Tibial nerve (tissue), 4 donors: ENCODE measurements around the gene SLC26A2. TPM values are rescaled to one million over a fixed set of nuclear protein-coding genes. Genes with fewer than 3 reads are reported as not detected.

Experiments used
- DNase-seq, 2 donors: peaks; one replicate each; pipeline ENCODE4 v3.0.0-alpha.2; 2019; ENCODE audit warnings: low spot score in 2 of 2
- H3K27ac ChIP-seq, 4 donors: fragments of 200-600 bp; sonication (generic) in 3 of 4; one replicate each; pipeline ENCODE4 v1.5.1; 2017 to 2019; ENCODE audit warnings: mild to moderate bottlenecking in 1 of 4
- H3K27me3 ChIP-seq, 2 donors: fragments of 200-600 bp; sonication (generic) in 1 of 2; one replicate each; pipeline versions ENCODE4 v1.5.1 to v1.6.0; 2017 to 2019
- H3K36me3 ChIP-seq, 3 donors: fragments of 200-600 bp; sonication (generic); one replicate each; pipeline ENCODE4 v1.5.1; 2018 to 2019
- H3K4me1 ChIP-seq, 4 donors: fragments of 200-600 bp; sonication (generic) in 3 of 4; one replicate each; pipeline ENCODE4 v1.5.1; 2017 to 2019
- H3K4me3 ChIP-seq, 4 donors: fragments of 200-600 bp; sonication (generic) in 3 of 4; one replicate each; pipeline ENCODE4 v1.5.1; 2017 to 2019; ENCODE audit warnings: mild to moderate bottlenecking in 1 of 4, moderate library complexity in 1 of 4
- H3K9me3 ChIP-seq, 4 donors: fragments of 200-600 bp; sonication (generic) in 3 of 4; one replicate each; pipeline ENCODE4 v1.5.1; 2017 to 2019
- EP300 ChIP-seq, 2 donors: sonication (generic); formaldehyde crosslinking; IDR thresholded peaks; one replicate each; pipeline ENCODE4 v1.6.1; 2017; ENCODE audit warnings: antibody characterized with exemption in 2 of 2, mild to moderate bottlenecking in 1 of 2
- POLR2A ChIP-seq, 2 donors: fragments of 450-650 bp; IDR thresholded peaks; one replicate each; pipeline ENCODE4 v1.6.1; 2017; ENCODE audit warnings: antibody characterized with exemption in 2 of 2, mild to moderate bottlenecking in 2 of 2, moderate library complexity in 2 of 2
- WGBS, 2 donors: methylation state at CpG; one replicate each; pipeline ENCODE4 v1.1.5; 2018; 5-methylcytosine and 5-hydroxymethylcytosine counted together
- total RNA-seq, 4 donors: library from RNA; depleted of rRNA; stranded (reverse); fragments of >200 nt; gene quantifications; one replicate each; pipeline ENCODE4 v1.1.0, GENCODE V29; 2016
- TF ChIP-seq, protein P1 (sequence below), 5 experiments: fragments of 200-600 bp in 3 of 5; fragments of 450-650 bp in 2 of 5; sonication (generic) in 3 of 5; IDR thresholded peaks; one replicate each; pipeline ENCODE4 v1.5.1; 2016 to 2019; ENCODE audit warnings: antibody characterized with exemption in 5 of 5, mild to moderate bottlenecking in 3 of 5, moderate library complexity in 2 of 5

SLC26A2 gene
- total RNA-seq, 4 donors from 2014 or later: 10.2 to 17.9 (median 12.4) TPM

DNA sequence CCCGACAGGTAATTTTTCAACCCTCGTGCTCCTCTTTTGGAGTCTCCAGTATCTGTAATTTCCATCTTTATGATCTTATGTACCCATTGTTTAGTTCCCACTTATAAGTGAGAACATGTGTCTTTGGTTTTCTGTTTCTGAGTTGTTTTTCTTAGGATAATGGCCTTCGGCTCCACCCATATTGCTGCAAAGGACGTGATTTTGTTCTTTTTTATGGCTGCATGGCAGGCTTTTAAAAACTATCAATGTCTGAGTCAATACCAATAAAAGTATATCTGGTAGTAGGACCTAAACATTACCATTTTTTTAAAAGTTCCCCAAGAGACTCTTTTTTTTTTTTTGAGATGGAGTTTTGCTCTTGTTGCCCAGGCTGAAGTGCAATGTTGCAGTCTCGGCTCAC is 3.9 kb upstream of the SLC26A2 start:
- H3K27me3 ChIP-seq: no peaks in the 10 kb centered on the region
- peaks cover 0 to 19% (median 10%) of the 10 kb centered on the region in 4 donors for H3K4me1 ChIP-seq
- H3K36me3 ChIP-seq: no peaks in the 10 kb centered on the region
- 81 to 83% methylated on average over 5 of the region's 5 CpGs for WGBS, 2 donors
- H3K27ac ChIP-seq: no peak overlapping the region
- no peak for DNase-seq
- no peaks in the 10 kb centered on the region for H3K9me3 ChIP-seq
- no peak overlapping the region for H3K4me3 ChIP-seq
- TF ChIP-seq EP300 (IDR thresholded peaks at IDR 0.05): no peak

DNA sequence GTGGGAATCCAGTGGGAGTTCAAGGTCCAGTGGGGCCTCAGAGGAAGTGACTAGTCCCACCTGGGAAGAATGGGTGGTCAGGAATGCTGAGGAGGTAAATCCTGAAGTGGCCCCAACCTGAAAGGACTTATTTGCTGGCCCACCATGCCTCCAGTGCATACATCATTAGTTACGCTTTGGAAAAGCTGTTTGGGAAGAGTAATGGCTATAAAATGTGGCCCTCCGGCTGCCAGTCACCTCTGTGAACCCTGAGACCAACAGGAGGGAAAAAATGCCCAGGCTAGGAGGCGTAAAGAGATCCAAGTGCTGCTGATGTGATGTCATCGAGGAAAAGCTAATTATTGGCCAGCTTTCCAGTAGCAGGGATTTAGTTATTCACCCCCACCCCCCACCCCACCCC is 2.7 kb upstream of the SLC26A2 start:
- H3K4me1 ChIP-seq: peaks cover 0 to 29% (median 10%) of the 10 kb centered on the region in 4 donors
- H3K27ac ChIP-seq: no peak overlapping the region
- no peaks in the 10 kb centered on the region for H3K36me3 ChIP-seq
- no peak overlapping the region for H3K4me3 ChIP-seq
- H3K9me3 ChIP-seq: no peaks in the 10 kb centered on the region
- WGBS, 2 donors: 65 to 74% methylated on average over 4 of the region's 4 CpGs
- DNase-seq: no peak
- H3K27me3 ChIP-seq: no peaks in the 10 kb centered on the region
- no peak for TF ChIP-seq POLR2A (IDR thresholded peaks at IDR 0.05)
- TF ChIP-seq, protein P1, sequence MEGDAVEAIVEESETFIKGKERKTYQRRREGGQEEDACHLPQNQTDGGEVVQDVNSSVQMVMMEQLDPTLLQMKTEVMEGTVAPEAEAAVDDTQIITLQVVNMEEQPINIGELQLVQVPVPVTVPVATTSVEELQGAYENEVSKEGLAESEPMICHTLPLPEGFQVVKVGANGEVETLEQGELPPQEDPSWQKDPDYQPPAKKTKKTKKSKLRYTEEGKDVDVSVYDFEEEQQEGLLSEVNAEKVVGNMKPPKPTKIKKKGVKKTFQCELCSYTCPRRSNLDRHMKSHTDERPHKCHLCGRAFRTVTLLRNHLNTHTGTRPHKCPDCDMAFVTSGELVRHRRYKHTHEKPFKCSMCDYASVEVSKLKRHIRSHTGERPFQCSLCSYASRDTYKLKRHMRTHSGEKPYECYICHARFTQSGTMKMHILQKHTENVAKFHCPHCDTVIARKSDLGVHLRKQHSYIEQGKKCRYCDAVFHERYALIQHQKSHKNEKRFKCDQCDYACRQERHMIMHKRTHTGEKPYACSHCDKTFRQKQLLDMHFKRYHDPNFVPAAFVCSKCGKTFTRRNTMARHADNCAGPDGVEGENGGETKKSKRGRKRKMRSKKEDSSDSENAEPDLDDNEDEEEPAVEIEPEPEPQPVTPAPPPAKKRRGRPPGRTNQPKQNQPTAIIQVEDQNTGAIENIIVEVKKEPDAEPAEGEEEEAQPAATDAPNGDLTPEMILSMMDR (IDR thresholded peaks at IDR 0.05): no peak

DNA sequence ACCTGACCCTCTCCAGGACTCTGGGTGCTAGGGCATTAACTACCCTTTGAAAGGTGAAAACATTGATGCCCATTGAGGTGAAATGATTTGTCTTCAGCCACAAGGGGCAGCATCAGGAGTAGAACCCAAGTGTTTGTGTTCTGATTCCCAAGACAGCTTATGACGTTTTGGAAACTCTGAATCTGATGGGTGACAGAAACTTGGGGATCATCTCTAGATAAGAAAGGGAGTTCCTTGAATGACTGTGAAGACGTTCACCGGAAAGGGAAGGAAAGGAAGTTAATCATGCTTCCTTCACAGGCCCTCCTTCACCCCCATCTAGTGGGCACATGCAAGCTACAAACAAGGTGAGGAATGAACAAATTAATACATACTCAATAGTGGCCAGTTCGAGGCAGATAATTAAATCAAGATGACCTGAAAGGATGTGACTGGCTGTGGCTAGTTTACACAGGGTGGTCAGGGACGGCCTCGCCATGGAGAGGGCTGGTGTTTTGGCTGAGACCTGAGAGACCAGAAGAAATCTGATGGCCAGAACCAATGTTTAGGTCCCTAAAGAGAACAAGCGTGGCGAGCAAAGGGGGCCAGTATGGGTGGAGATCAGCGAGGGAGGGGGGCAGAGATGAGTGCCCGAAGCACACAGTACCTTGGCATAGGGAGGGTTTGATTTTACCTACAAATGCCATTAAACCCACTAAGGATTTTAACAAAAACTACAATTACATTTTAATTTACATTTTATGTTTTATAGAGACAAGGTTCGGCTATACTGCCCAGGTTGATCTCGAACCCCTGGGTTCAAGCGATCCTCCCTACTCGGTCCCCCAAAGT is 937 bp upstream of the SLC26A2 start:
- Histone ChIP-seq H3K4me3 (peak overlapping the region; percentile 76 to 89 (median 88)), H3K27me3 (no peaks in the 10 kb centered on the region), H3K27ac (peak overlapping the region; percentile 80 to 94 (median 92)), H3K4me1 (peaks cover 0 to 29% (median 10%) of the 10 kb centered on the region in 4 donors), H3K9me3 (no peaks in the 10 kb centered on the region), H3K36me3 (no peaks in the 10 kb centered on the region)
- peak in 1 of 2 donors; percentile 20 for DNase-seq
- 33 to 47% methylated on average over 14 of the region's 14 CpGs for WGBS, 2 donors
- TF ChIP-seq POLR2A (IDR thresholded peaks at IDR 0.05) (no peak), EP300 (IDR thresholded peaks at IDR 0.05) (peak in 1 of 2 donors; percentile 6)
- TF ChIP-seq, protein P1 (IDR thresholded peaks at IDR 0.05): peak; percentile 31 to 48 (median 38)

DNA sequence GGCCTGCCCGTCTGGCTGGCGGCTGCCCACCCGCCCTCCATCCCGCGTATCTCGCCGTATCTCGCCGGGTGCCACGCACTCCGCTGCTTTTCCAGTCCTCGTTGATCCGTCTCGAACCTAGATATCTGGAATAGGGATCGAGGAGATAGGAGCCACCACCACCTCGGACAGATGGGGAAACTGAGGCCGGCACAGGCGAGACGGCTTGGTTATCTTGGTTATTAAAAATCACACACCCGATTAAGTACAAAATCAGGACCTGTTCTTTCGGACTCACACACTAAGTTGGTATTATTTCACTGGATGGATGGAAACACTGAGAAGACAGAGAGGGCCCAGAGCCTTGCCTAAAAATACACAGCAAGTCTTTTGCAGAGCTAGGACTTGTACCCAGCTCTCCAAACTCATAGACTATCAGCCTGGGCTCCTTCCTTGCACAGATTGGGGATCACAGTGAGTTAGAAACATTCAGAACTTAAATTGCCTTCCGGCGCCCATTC is 678 bp downstream of the SLC26A2 start:
- 14 to 21% methylated on average over 13 to 23 of the region's 23 CpGs for WGBS, 2 donors
- H3K4me3 ChIP-seq: peak overlapping the region; percentile 76 to 89 (median 88)

DNA sequence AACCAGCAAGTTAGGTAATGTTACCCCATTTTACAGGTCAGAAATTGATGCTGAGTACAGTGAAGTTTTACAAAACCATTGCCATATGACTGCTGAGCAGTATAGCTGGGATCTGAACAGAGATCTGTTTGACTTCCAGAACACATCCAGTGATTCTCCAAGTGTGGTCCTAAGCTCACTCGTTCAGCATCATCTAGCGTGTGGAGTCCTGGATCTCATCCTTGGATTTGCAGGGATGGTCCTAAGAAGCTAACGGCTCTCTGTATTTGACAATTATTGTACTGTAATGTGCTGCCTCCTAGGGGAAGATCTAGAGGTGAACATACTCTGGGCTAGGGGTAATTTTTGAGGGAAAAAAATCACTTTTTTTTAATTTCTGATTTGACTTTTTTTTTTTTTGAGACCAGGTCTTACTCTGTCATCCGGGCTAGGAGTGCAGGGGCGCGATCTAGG is 1.4 kb downstream of the SLC26A2 start:
- Histone ChIP-seq H3K27me3 (no peaks in the 10 kb centered on the region), H3K9me3 (no peaks in the 10 kb centered on the region), H3K4me3 (no peak overlapping the region), H3K27ac (no peak overlapping the region), H3K36me3 (no peaks in the 10 kb centered on the region), H3K4me1 (peaks cover 0 to 29% (median 10%) of the 10 kb centered on the region in 4 donors)
- WGBS, 2 donors: 48 to 53% methylated on average over 6 of the region's 6 CpGs
- no peak for DNase-seq
- TF ChIP-seq EP300 (IDR thresholded peaks at IDR 0.05) (no peak), POLR2A (IDR thresholded peaks at IDR 0.05) (no peak)
- TF ChIP-seq, protein P1 (IDR thresholded peaks at IDR 0.05): peak in 4 of 5 experiments; percentile 16 to 38 (median 28)

More for the DNA sequence above, 678 bp downstream of the SLC26A2 start:
- no peak for DNase-seq
- TF ChIP-seq POLR2A (IDR thresholded peaks at IDR 0.05): no peak
- TF ChIP-seq, protein P1 (IDR thresholded peaks at IDR 0.05): no peak
- TF ChIP-seq EP300 (IDR thresholded peaks at IDR 0.05): no peak
- H3K9me3 ChIP-seq: no peaks in the 10 kb centered on the region
- peak overlapping the region; percentile 80 to 94 (median 88) for H3K27ac ChIP-seq
- H3K27me3 ChIP-seq: no peaks in the 10 kb centered on the region
- H3K36me3 ChIP-seq: no peaks in the 10 kb centered on the region
- H3K4me1 ChIP-seq: peaks cover 0 to 29% (median 10%) of the 10 kb centered on the region in 4 donors
